Liver (tissue), 9 donors: ENCODE measurements around the gene TGM5. TPM values are rescaled to one million over a fixed set of nuclear protein-coding genes. Genes with fewer than 3 reads are reported as not detected.

Experiments used
- DNase-seq: peaks from one replicate; pipeline ENCODE4 v3.0.0-alpha.2; 2017; ENCODE audit warnings: low spot score
- H3K27ac ChIP-seq, 2 donors: one replicate each; pipeline ENCODE4 v1.7.0; 2013; ENCODE audit warnings: inconsistent platforms in 2 of 2, low read length in 2 of 2, control low read depth in 1 of 2, low read depth in 1 of 2, mild to moderate bottlenecking in 1 of 2
- H3K27me3 ChIP-seq, 4 donors: one replicate each; pipeline versions ENCODE4 v1.6.1 to v1.7.0; 2013; ENCODE audit warnings: low read length in 3 of 4, inconsistent platforms in 1 of 4, mild to moderate bottlenecking in 1 of 4, moderate library complexity in 1 of 4; ENCODE audit not compliant: control insufficient read depth in 4 of 4, insufficient read depth in 4 of 4
- H3K36me3 ChIP-seq, 4 donors: one replicate each; pipeline versions ENCODE4 v1.6.1 to v1.7.0; 2013; ENCODE audit warnings: low read length in 3 of 4, mild to moderate bottlenecking in 3 of 4, low read depth in 1 of 4, moderate library complexity in 1 of 4; ENCODE audit not compliant: control insufficient read depth in 4 of 4, insufficient read depth in 3 of 4
- H3K4me1 ChIP-seq, 4 donors: one replicate each; pipeline versions ENCODE4 v1.6.1 to v1.7.0; 2013; ENCODE audit warnings: low read length in 3 of 4, mild to moderate bottlenecking in 3 of 4, moderate library complexity in 1 of 4; ENCODE audit not compliant: control insufficient read depth in 4 of 4, insufficient read depth in 4 of 4
- H3K4me3 ChIP-seq, 3 donors: one replicate each; pipeline versions ENCODE4 v1.6.1 to v1.7.0; 2013; ENCODE audit warnings: low read length in 3 of 3, control low read depth in 1 of 3, low read depth in 1 of 3, mild to moderate bottlenecking in 1 of 3
- H3K9ac ChIP-seq, 2 donors: one replicate each; pipeline ENCODE4 v1.7.0; 2013; ENCODE audit warnings: low read length in 2 of 2, mild to moderate bottlenecking in 2 of 2, moderate library complexity in 2 of 2, control low read depth in 1 of 2, low read depth in 1 of 2
- H3K9me3 ChIP-seq, 4 donors: one replicate each; pipeline versions ENCODE4 v1.6.1 to v1.7.0; 2013; ENCODE audit warnings: low read length in 3 of 4; ENCODE audit not compliant: control insufficient read depth in 4 of 4
- ATF3 ChIP-seq: IDR thresholded peaks from 2 replicates; pipeline ENCODE4 v1.6.1; 2016; ENCODE audit warnings: antibody characterized with exemption
- CTCF ChIP-seq: fragments of 150-350 bp; IDR thresholded peaks from 2 replicates; pipeline ENCODE4 v1.5.1; 2017; ENCODE audit warnings: improper control_type of control experiment, low read depth, low read length; ENCODE audit not compliant: missing input control
- EGR1 ChIP-seq, 2 donors: IDR thresholded peaks; 2 replicates each; pipeline ENCODE4 v1.6.1; 2016 to 2018; ENCODE audit warnings: antibody characterized with exemption in 2 of 2, low read depth in 2 of 2
- FOXA1 ChIP-seq: IDR thresholded peaks from 2 replicates; pipeline ENCODE4 v1.6.1; 2016; ENCODE audit warnings: antibody characterized with exemption
- FOXA2 ChIP-seq: IDR thresholded peaks from 2 replicates; pipeline ENCODE4 v1.6.1; 2016; ENCODE audit warnings: antibody characterized with exemption
- GABPA ChIP-seq, 2 donors: IDR thresholded peaks in 1 of 2; conservative IDR thresholded peaks in 1 of 2; 2 replicates each; pipeline ENCODE4 v1.6.1; 2016; ENCODE audit warnings: antibody characterized with exemption in 2 of 2, mild to moderate bottlenecking in 1 of 2, moderate library complexity in 1 of 2
- HNF4A ChIP-seq, 2 donors: conservative IDR thresholded peaks; 2 replicates each; pipeline ENCODE4 v1.6.1; 2016; ENCODE audit warnings: antibody characterized with exemption in 2 of 2, mild to moderate bottlenecking in 2 of 2
- HNF4G ChIP-seq: IDR thresholded peaks from 2 replicates; pipeline ENCODE4 v1.6.1; 2016; ENCODE audit warnings: antibody characterized with exemption
- JUND ChIP-seq, 2 donors: IDR thresholded peaks; 2 replicates each; pipeline ENCODE4 v1.6.1; 2016; ENCODE audit warnings: antibody characterized with exemption in 2 of 2
- RAD21 ChIP-seq, 2 donors: IDR thresholded peaks; 2 replicates each; pipeline ENCODE4 v1.6.1; 2016; ENCODE audit warnings: antibody characterized with exemption in 2 of 2, mild to moderate bottlenecking in 2 of 2
- REST ChIP-seq: IDR thresholded peaks from 2 replicates; pipeline ENCODE4 v1.6.1; 2016; ENCODE audit warnings: antibody characterized with exemption, mild to moderate bottlenecking
- RXRA ChIP-seq, 2 donors: IDR thresholded peaks; 2 replicates each; pipeline ENCODE4 v1.6.1; 2017 to 2018; ENCODE audit warnings: antibody characterized with exemption in 2 of 2, mild to moderate bottlenecking in 1 of 2
- SP1 ChIP-seq: IDR thresholded peaks from 2 replicates; pipeline ENCODE4 v1.6.1; 2018; ENCODE audit warnings: antibody characterized with exemption, mild to moderate bottlenecking
- TAF1 ChIP-seq: conservative IDR thresholded peaks from 2 replicates; pipeline ENCODE4 v1.6.1; 2016; ENCODE audit warnings: antibody characterized with exemption, mild to moderate bottlenecking
- YY1 ChIP-seq: IDR thresholded peaks from 2 replicates; pipeline ENCODE4 v1.6.1; 2016; ENCODE audit warnings: antibody characterized with exemption, mild to moderate bottlenecking
- WGBS: extraction: QIAGEN DNeasy Blood & Tissue Kit; methylation state at CpG from one replicate; pipeline ENCODE4 v1.1.7; 2013; 5-methylcytosine and 5-hydroxymethylcytosine counted together
- polyA plus RNA-seq, 2 donors: library from polyadenylated mRNA; stranded (reverse) in 1 of 2; unstranded in 1 of 2; fragments of 200-250 nt in 1 of 2; fragments of >200 nt in 1 of 2; fragmentation: Nextera tagmentation in 1 of 2; extraction: Ambion mirVana in 1 of 2; gene quantifications; one replicate each; pipeline versions ENCODE4 v1.2.1 to v1.2.3, GENCODE V29; 2013 to 2015
- total RNA-seq, 2 donors: library from RNA; depleted of rRNA; stranded (reverse); fragments of >200 nt; gene quantifications; one replicate each; pipeline ENCODE4 v1.2.3, GENCODE V29; 2014
- donor health status: healthy.
- donor health status: healthy.
- donor health status: healthy.
- donor health status: healthy.
- donor health status: healthy.

The TGM5 gene
- total and polyA plus RNA-seq, 4 donors = not detected

- no peak for TF ChIP-seq REST
- TF ChIP-seq RAD21 (IDR thresholded peaks at IDR 0.05) = no peak
- TF ChIP-seq FOXA1 = no peak
- TF ChIP-seq SP1 = no peak
Observed at GRCh38 chr15:43190178-43190577, 76.5 kb downstream of the TGM5 start (continued).

- H3K9ac ChIP-seq = no peak overlapping the region
- 94% methylated on average over 2 of the region's 2 CpGs for WGBS
- no peaks in the 10 kb centered on the region for H3K27me3 ChIP-seq
- DNase-seq = no peak
- no peak overlapping the region for H3K27ac ChIP-seq
- H3K4me3 ChIP-seq = no peak overlapping the region
- H3K9me3 ChIP-seq = no peaks in the 10 kb centered on the region
- peaks cover 0 to 17% (median 11%) of the 10 kb centered on the region in 4 donors for H3K4me1 ChIP-seq
- TF ChIP-seq RAD21 (IDR thresholded peaks at IDR 0.05) (no peak), SP1 (no peak), ATF3 (no peak), FOXA2 (no peak)
- H3K36me3 ChIP-seq = peaks cover 5 to 42% (median 40%) of the 10 kb centered on the region in 4 donors
Observed at GRCh38 chr15:43189296-43189695, 77.4 kb downstream of the TGM5 start.

- no peak overlapping the region for H3K27ac ChIP-seq
- H3K9me3 ChIP-seq = no peaks in the 10 kb centered on the region
- peaks cover 0 to 17% (median 11%) of the 10 kb centered on the region in 4 donors for H3K4me1 ChIP-seq
- WGBS = 81% methylated on average over 2 of the region's 2 CpGs
- H3K36me3 ChIP-seq = peaks cover 2 to 31% (median 28%) of the 10 kb centered on the region in 4 donors
- no peak overlapping the region for H3K9ac ChIP-seq
- TF ChIP-seq YY1 (no peak), CTCF (peak; percentile 41), RAD21 (IDR thresholded peaks at IDR 0.05) (peak; percentile 65 to 70)
- DNase-seq = no peak
- H3K4me3 ChIP-seq = no peak overlapping the region
- H3K27me3 ChIP-seq = no peaks in the 10 kb centered on the region
Observed at GRCh38 chr15:43187544-43188155, 79.1 kb downstream of the TGM5 start.

GRCh38 chr15:43186003-43186353 is 80.8 kb downstream of the TGM5 start:
- Histone ChIP-seq H3K27me3 (no peaks in the 10 kb centered on the region), H3K9ac (peak overlapping the region; percentile 33 to 85), H3K4me3 (peak overlapping the region; percentile 82 to 93 (median 86)), H3K9me3 (no peaks in the 10 kb centered on the region), H3K4me1 (peaks cover 0 to 17% (median 11%) of the 10 kb centered on the region in 4 donors), H3K27ac (peak overlapping the region; percentile 87 to 89), H3K36me3 (peaks cover 2 to 15% (median 14%) of the 10 kb centered on the region in 4 donors)
- no peak for DNase-seq
- WGBS = 2% methylated on average over 13 of the region's 13 CpGs
- TF ChIP-seq SP1 (no peak), HNF4A (conservative IDR thresholded peaks at IDR 0.05) (no peak), GABPA (IDR thresholded peaks at IDR 0.05 in 1 of 2, conservative IDR thresholded peaks at IDR 0.05 in 1 of 2) (no peak), CTCF (no peak), RAD21 (IDR thresholded peaks at IDR 0.05) (no peak), TAF1 (no peak), ATF3 (no peak), RXRA (IDR thresholded peaks at IDR 0.05) (no peak), FOXA2 (no peak), EGR1 (IDR thresholded peaks at IDR 0.05; ENCODE audit: low read depth in 2 of 2) (no peak), HNF4G (no peak), FOXA1 (no peak), JUND (IDR thresholded peaks at IDR 0.05) (no peak)
